ENCODE results near the gene SYNGR3.

DNA sequence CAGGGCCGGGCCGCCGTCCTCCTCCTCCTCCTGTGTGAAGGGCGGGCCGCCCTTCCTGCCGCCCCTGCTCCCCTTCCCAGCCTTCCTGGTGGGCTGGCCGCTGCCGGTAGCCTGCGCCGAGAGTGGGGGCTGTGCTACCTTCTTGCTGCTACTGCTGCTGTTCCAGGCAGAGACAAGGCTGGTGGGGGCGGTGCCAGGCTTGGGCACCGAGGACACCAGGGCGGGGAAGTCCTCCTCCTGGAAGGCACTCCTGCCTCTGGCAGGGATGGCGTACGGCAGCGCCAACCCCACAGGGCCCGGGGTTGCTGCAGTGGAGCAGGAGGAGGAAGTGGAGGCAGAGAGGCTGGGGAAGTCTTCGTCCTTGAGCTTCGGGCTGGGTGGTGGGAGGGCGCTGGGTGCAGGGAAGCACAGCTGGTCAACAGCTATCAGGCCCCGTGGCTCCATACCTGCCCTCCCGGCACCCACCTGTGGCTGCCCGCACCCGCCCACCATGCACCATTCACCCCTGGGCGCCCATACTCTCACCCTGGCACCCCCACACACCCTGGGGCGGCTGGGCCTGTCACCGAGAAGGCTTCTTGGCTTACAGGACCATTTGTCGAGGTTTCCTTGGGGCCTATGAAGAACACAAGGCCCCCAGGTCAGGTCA, 10.2 kb downstream of the SYNGR3 start:
- TF ChIP-seq POLR2A (IDR thresholded peaks at IDR 0.05; ENCODE audit: low read length) (no peak), NR3C1 (IDR thresholded peaks at IDR 0.05) (no peak)

Data from A549 (cell line).